Naive B cell (primary cell): ENCODE measurements around the gene PCNX1. TPM values are rescaled to one million over a fixed set of nuclear protein-coding genes. Genes with fewer than 3 reads are reported as not detected.
A peak's percentile ranks its signal among the peaks of the same experiment; 100 is the strongest.

Experiments used
- ATAC-seq, 2 donors: fragments of 150-1000 bp; cut with Tn5 transposase; 2 replicates each; pipeline ENCODE4 v1.10.0; 2021; ENCODE audit warnings: low read depth in 2 of 2, mild to moderate bottlenecking in 2 of 2, moderate library complexity in 2 of 2
- DNase-seq: peaks from one replicate; pipeline ENCODE4 v3.0.0; 2022
- H3K27ac Mint-ChIP-seq, 6 donors: one replicate each; pipeline ENCODE4 v1.8.0; 2020 to 2022; ENCODE audit warnings: mild to moderate bottlenecking in 6 of 6, mixed read lengths in 6 of 6, moderate library complexity in 5 of 6, inconsistent platforms in 2 of 6
- H3K27me3 Mint-ChIP-seq, 3 donors: one replicate each; pipeline ENCODE4 v1.8.0; 2021 to 2022; ENCODE audit warnings: mixed read lengths in 3 of 3, mild to moderate bottlenecking in 1 of 3
- H3K36me3 Mint-ChIP-seq, 2 donors: one replicate each; pipeline ENCODE4 v1.8.0; 2020 to 2022; ENCODE audit warnings: mixed read lengths in 2 of 2, inconsistent platforms in 1 of 2, mild to moderate bottlenecking in 1 of 2
- H3K4me1 Mint-ChIP-seq, 3 donors: one replicate each; pipeline ENCODE4 v1.8.0; 2020 to 2022; ENCODE audit warnings: mixed read lengths in 3 of 3, inconsistent platforms in 1 of 3, mild to moderate bottlenecking in 1 of 3, moderate library complexity in 1 of 3
- H3K4me3 Mint-ChIP-seq, 8 donors: one replicate each; pipeline ENCODE4 v1.8.0; 2020 to 2022; ENCODE audit warnings: mild to moderate bottlenecking in 8 of 8, mixed read lengths in 8 of 8, moderate library complexity in 8 of 8, inconsistent platforms in 2 of 8
- H3K9me3 Mint-ChIP-seq, 7 donors: one replicate each; pipeline ENCODE4 v1.8.0; 2020 to 2022; ENCODE audit warnings: mixed read lengths in 7 of 7, mild to moderate bottlenecking in 5 of 7, inconsistent platforms in 2 of 7, moderate library complexity in 1 of 7
- polyA plus RNA-seq, 6 donors: library from polyadenylated mRNA; unstranded; fragments of 300-500 nt; fragmentation: Illumina TruSeq; gene quantifications; one replicate each; pipeline ENCODE4 v1.2.3, GENCODE V29; 2021; ENCODE audit warnings: low read depth in 6 of 6

The PCNX1 gene
- polyA plus RNA-seq, 6 donors from 2014 or later, result 4.8 to 10.7 (median 7.5) TPM

GRCh38 chr14:71029236-71029781, 122.0 kb downstream of the PCNX1 start:
- ATAC-seq (no peak), DNase-seq (no peak)
- Mint-ChIP-seq H3K9me3 (no peaks in the 10 kb centered on the region), H3K4me1 (no peaks in the 10 kb centered on the region), H3K27me3 (no peaks in the 10 kb centered on the region), H3K36me3 (peaks cover 15 to 22% of the 10 kb centered on the region in 2 donors), H3K4me3 (no peak overlapping the region), H3K27ac (no peak overlapping the region)

DNA sequence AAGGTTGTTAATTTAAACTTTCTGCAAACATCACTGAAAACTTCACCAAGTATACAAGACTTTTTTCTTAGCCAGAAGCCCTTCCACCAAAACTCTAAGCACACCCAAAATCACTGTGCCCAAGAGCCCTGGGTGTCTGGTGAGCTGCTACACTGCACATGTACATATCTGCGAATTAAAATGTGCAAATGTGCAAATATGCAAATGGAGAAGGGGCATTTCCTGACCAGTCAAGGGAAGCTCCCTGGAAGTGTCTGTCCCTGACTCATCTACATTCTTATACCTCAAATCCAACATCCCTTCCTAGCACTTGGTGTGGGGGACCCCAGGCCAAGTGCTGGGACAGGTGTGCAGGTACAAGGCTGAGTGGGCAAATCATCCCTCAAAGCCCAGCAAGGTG, 123.7 kb downstream of the PCNX1 start:
- Mint-ChIP-seq H3K4me3 (no peak overlapping the region), H3K9me3 (no peaks in the 10 kb centered on the region), H3K27ac (no peak overlapping the region), H3K4me1 (no peaks in the 10 kb centered on the region), H3K36me3 (peaks cover 15 to 19% of the 10 kb centered on the region in 2 donors), H3K27me3 (no peaks in the 10 kb centered on the region)
- DNase-seq (no peak), ATAC-seq (no peak)

- no peaks in the 10 kb centered on the region for H3K27me3 Mint-ChIP-seq
- H3K27ac Mint-ChIP-seq, result no peak overlapping the region
- H3K4me1 Mint-ChIP-seq, result no peaks in the 10 kb centered on the region
- H3K4me3 Mint-ChIP-seq, result no peak overlapping the region
- H3K9me3 Mint-ChIP-seq, result peaks cover 7 to 26% (median 20%) of the 10 kb centered on the region in 7 donors
- peaks cover 37 to 47% of the 10 kb centered on the region in 2 donors for H3K36me3 Mint-ChIP-seq
- DNase-seq, result no peak
- ATAC-seq, result no peak
Measured at GRCh38 chr14:71036433-71036832, 129.2 kb downstream of the PCNX1 start.

GRCh38 chr14:71048393-71048792, 141.1 kb downstream of the PCNX1 start:
- H3K9me3 Mint-ChIP-seq, result peaks cover 0 to 8% (median 4%) of the 10 kb centered on the region in 7 donors
- ATAC-seq (no peak), DNase-seq (no peak)
- H3K4me1 Mint-ChIP-seq, result peaks cover 2 to 10% (median 6%) of the 10 kb centered on the region in 3 donors
- no peak overlapping the region for H3K4me3 Mint-ChIP-seq
- no peak overlapping the region for H3K27ac Mint-ChIP-seq
- peaks cover 20 to 27% of the 10 kb centered on the region in 2 donors for H3K36me3 Mint-ChIP-seq
- H3K27me3 Mint-ChIP-seq, result no peaks in the 10 kb centered on the region

DNA sequence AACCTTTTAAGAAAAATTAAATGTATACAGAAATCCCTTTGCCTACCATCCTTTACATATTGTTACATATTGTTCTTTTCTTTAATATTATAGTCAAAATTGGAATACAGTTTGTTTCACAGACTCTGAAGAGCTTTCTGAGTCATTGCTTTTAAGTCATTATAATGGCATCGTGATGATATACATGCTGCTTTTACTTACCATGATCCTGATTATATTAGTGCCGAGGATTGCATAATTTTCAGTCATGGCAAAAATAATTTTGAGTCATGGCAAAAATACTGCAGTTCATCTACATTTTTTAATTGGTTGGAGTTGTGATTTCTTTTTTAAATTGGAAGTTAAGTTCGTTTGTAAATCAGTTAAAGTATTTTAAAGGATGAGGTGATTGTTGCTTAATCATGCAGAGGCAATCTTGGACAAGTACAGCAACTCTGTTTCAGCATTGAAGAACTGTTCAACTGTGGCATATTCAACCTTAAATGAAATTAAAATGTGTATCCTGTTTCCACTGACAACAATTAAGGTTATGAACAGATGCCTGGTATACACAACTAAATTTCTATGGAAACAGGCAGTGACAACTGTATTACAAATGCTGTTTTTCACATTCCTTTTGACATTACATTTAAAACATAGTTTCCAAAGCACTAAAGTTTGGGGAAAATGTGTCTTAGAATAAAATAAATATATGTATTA, 142.3 kb downstream of the PCNX1 start:
- H3K27me3 Mint-ChIP-seq, result no peaks in the 10 kb centered on the region
- H3K27ac Mint-ChIP-seq, result no peak overlapping the region
- no peaks in the 10 kb centered on the region for H3K9me3 Mint-ChIP-seq
- H3K36me3 Mint-ChIP-seq, result peaks cover 8 to 17% of the 10 kb centered on the region in 2 donors
- ATAC-seq (no peak), DNase-seq (no peak)
- H3K4me3 Mint-ChIP-seq, result no peak overlapping the region
- peaks cover 0 to 6% (median 4%) of the 10 kb centered on the region in 3 donors for H3K4me1 Mint-ChIP-seq

GRCh38 chr14:71050227-71050823, 143.1 kb downstream of the PCNX1 start:
- H3K4me3 Mint-ChIP-seq, result no peak overlapping the region
- no peaks in the 10 kb centered on the region for H3K9me3 Mint-ChIP-seq
- peaks cover 0 to 4% (median 3%) of the 10 kb centered on the region in 3 donors for H3K4me1 Mint-ChIP-seq
- H3K27ac Mint-ChIP-seq, result peak overlapping the region in 1 of 6 donors; percentile 24
- DNase-seq (no peak), ATAC-seq (no peak)
- H3K36me3 Mint-ChIP-seq, result peaks cover 4 to 22% of the 10 kb centered on the region in 2 donors
- H3K27me3 Mint-ChIP-seq, result no peaks in the 10 kb centered on the region

DNA sequence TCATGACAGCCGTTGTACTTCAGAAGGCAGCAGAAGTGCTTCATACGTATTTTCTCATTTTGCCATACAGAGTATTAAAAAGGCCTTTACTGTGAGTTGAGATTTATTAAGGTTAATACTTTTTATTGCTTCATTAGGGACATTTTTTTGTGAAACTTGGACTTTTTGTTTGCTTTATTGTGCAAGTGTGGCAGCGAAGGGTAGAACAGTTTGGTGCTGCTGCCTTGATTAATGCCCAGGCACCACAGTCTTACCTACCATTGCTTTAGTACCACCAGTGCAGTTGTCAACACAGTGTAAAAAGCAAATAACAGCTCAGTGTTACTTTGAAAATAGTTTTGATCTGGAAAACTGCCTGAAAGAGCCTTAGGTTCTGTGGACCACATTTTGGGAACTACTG, 147.4 kb downstream of the PCNX1 start:
- DNase-seq (no peak), ATAC-seq (no peak)
- Mint-ChIP-seq H3K9me3 (no peaks in the 10 kb centered on the region), H3K36me3 (peaks cover 3 to 29% of the 10 kb centered on the region in 2 donors), H3K27ac (no peak overlapping the region), H3K4me1 (no peaks in the 10 kb centered on the region), H3K4me3 (no peak overlapping the region), H3K27me3 (no peaks in the 10 kb centered on the region)

DNA sequence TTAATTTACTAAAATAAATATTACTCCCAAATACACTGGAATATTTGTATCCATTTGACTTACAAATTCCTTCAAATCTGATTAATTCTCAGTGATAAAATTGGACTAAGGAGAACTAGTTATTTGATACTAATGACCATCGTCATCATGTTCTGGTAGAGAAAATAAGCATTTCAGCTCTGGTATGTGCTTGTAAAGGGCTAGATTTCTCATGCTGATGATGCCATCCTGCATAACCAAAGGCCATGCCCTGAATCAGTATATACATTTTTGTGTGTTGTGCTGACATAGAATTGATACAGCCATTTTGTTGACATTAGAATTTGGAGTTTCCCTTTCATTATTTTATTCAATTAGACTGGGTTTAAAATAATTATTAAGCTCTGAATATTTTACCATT, 148.9 kb downstream of the PCNX1 start:
- no peak overlapping the region for H3K4me3 Mint-ChIP-seq
- H3K36me3 Mint-ChIP-seq, result peaks cover 17 to 34% of the 10 kb centered on the region in 2 donors
- no peak overlapping the region for H3K27ac Mint-ChIP-seq
- no peaks in the 10 kb centered on the region for H3K4me1 Mint-ChIP-seq
- H3K9me3 Mint-ChIP-seq, result no peaks in the 10 kb centered on the region
- DNase-seq, result no peak
- H3K27me3 Mint-ChIP-seq, result no peaks in the 10 kb centered on the region
- ATAC-seq, result no peak

GRCh38 chr14:71060274-71060673, 153.0 kb downstream of the PCNX1 start:
- DNase-seq (no peak), ATAC-seq (no peak)
- Mint-ChIP-seq H3K4me3 (no peak overlapping the region), H3K36me3 (peaks cover 34 to 41% of the 10 kb centered on the region in 2 donors), H3K9me3 (peaks cover 0 to 11% (median 5%) of the 10 kb centered on the region in 7 donors), H3K27me3 (no peaks in the 10 kb centered on the region), H3K27ac (peak overlapping the region in 2 of 6 donors; percentile 2 to 48), H3K4me1 (peaks cover 0 to 2% (median 0%) of the 10 kb centered on the region in 3 donors)

- no peak overlapping the region for H3K4me3 Mint-ChIP-seq
- peaks cover 0 to 15% (median 6%) of the 10 kb centered on the region in 7 donors for H3K9me3 Mint-ChIP-seq
- H3K36me3 Mint-ChIP-seq, result peaks cover 40 to 48% of the 10 kb centered on the region in 2 donors
- DNase-seq (no peak), ATAC-seq (no peak)
- no peaks in the 10 kb centered on the region for H3K27me3 Mint-ChIP-seq
- peaks cover 0 to 7% (median 0%) of the 10 kb centered on the region in 3 donors for H3K4me1 Mint-ChIP-seq
- no peak overlapping the region for H3K27ac Mint-ChIP-seq
Measured at GRCh38 chr14:71060825-71061455, 153.7 kb downstream of the PCNX1 start.

- DNase-seq (no peak), ATAC-seq (no peak)
- Mint-ChIP-seq H3K36me3 (peaks cover 45 to 53% of the 10 kb centered on the region in 2 donors), H3K9me3 (peaks cover 0 to 15% (median 6%) of the 10 kb centered on the region in 7 donors), H3K27me3 (no peaks in the 10 kb centered on the region), H3K4me1 (peaks cover 0 to 7% (median 0%) of the 10 kb centered on the region in 3 donors), H3K27ac (peak overlapping the region in 2 of 6 donors; percentile 1 to 66), H3K4me3 (no peak overlapping the region)
Measured at GRCh38 chr14:71061458-71061857, 154.2 kb downstream of the PCNX1 start.

- no peaks in the 10 kb centered on the region for H3K27me3 Mint-ChIP-seq
- peaks cover 0 to 15% (median 6%) of the 10 kb centered on the region in 7 donors for H3K9me3 Mint-ChIP-seq
- no peak overlapping the region for H3K4me3 Mint-ChIP-seq
- H3K4me1 Mint-ChIP-seq, result peaks cover 0 to 7% (median 0%) of the 10 kb centered on the region in 3 donors
- ATAC-seq, result no peak
- H3K27ac Mint-ChIP-seq, result no peak overlapping the region
- H3K36me3 Mint-ChIP-seq, result peaks cover 52 to 62% of the 10 kb centered on the region in 2 donors
- DNase-seq, result no peak
Measured at GRCh38 chr14:71062581-71063303, 155.5 kb downstream of the PCNX1 start.

- Mint-ChIP-seq H3K27ac (peak overlapping the region in 1 of 6 donors; percentile 44), H3K27me3 (no peaks in the 10 kb centered on the region), H3K9me3 (peaks cover 0 to 15% (median 6%) of the 10 kb centered on the region in 7 donors), H3K4me1 (peaks cover 0 to 7% (median 0%) of the 10 kb centered on the region in 3 donors), H3K4me3 (no peak overlapping the region), H3K36me3 (peaks cover 54 to 57% of the 10 kb centered on the region in 2 donors)
- ATAC-seq (no peak), DNase-seq (no peak)
Measured at GRCh38 chr14:71063351-71063750, 156.1 kb downstream of the PCNX1 start.
